ENCODE measurements around the gene TNNC1.

Gene TNNC1

GRCh38 chr3:52453496-52454249 lies at the start of gene TNNC1:
TSS of gene TNNC1 (minus strand) at chr3:52454041. CDS start at chr3:52454015, 26 bp downstream.
- DNase-seq (ENCODE audit: low read depth in 2 of 3, low spot score in 2 of 3), result no peak

GRCh38 chr3:52502808-52503350 lies 49.0 kb upstream of the TNNC1 start:
- no peak for DNase-seq (ENCODE audit: low read depth in 2 of 3, low spot score in 2 of 3)

DNA sequence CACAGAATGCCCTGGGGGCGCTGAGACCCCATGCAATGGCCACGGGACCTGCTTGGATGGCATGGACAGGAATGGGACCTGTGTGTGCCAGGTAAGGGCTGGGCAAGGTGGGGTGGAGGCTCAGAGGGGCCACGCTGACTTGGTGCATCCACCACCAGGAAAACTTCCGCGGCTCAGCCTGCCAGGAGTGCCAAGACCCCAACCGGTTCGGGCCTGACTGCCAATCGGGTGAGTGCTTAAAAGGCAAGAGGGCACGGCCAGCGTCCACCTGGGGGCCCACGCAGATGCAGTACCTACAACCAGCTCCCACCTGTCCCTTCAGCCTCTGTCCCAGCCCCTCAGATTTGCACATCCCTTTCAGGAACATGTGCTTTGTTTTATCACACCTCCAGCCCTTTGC lies 48.2 kb upstream of the TNNC1 start:
- DNase-seq (ENCODE audit: low read depth in 2 of 3, low spot score in 2 of 3), result no peak

DNA sequence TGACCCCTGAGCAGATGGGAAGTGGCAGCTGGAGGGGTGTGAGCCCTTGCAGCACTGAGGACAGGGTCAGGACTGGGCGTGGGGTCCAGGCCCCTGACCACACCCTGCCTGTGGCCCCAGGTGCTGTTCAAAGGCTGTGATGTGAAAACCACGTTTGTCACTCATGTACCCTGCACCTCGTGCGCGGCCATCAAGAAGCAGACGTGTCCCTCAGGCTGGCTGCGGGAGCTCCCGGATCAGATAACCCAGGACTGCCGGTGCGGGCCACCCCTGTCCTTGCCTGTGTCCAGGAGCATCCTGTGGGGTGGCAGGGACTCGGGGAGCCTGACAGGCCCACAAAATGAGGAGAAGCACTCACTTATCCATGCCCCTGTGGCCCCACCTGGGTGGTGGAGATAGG lies 47.2 kb upstream of the TNNC1 start:
- DNase-seq (ENCODE audit: low read depth in 2 of 3, low spot score in 2 of 3), result no peak

DNA sequence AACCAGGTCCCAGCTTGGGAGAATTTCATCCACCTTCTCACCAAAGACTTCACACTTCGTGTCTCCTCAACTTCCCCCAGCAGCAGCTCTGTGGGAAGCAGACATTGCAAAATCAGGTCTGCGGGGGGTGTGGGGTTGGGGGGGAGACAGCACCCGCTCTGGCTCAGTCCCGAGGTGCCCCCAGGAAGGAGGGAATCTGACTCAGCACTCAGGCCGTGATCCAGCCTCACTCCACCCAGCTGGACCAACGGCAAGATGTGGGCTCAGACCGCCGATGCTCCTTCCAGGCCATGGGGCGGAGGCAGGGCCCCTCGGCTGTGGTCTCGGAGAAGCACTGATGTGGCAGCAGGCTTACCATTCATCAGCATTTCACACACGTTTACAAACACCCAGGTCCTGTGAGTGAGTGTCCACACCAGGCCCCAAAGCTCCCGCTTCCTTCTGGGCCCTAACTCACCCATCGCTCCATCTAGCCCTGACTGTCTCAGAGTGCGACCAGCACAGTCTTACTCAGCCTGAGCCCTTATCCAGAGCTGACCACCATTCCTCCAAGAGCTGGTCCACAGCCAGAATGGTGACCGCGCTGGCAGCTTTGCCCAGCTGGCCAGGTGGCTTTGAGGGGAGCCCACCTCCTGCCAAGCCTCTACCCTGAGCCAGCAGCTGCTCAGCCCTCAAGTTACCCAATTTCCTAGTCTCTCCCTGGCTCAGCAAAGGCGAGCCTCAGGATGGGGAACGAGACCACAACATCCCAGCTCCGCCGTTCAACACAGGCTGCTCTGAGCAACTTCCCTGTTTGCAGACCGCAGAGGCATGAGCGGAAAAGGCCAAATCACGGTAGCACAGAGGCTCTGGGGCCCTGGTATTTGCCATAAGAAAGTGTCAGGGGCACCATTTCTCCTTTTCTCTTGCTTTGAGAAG lies 44.6 kb upstream of the TNNC1 start:
- no peak for DNase-seq (ENCODE audit: low read depth in 2 of 3, low spot score in 2 of 3)

- DNase-seq (ENCODE audit: low read depth in 2 of 3, low spot score in 2 of 3), result no peak
Measured at GRCh38 chr3:52495777-52496602, 42.1 kb upstream of the TNNC1 start.

DNA sequence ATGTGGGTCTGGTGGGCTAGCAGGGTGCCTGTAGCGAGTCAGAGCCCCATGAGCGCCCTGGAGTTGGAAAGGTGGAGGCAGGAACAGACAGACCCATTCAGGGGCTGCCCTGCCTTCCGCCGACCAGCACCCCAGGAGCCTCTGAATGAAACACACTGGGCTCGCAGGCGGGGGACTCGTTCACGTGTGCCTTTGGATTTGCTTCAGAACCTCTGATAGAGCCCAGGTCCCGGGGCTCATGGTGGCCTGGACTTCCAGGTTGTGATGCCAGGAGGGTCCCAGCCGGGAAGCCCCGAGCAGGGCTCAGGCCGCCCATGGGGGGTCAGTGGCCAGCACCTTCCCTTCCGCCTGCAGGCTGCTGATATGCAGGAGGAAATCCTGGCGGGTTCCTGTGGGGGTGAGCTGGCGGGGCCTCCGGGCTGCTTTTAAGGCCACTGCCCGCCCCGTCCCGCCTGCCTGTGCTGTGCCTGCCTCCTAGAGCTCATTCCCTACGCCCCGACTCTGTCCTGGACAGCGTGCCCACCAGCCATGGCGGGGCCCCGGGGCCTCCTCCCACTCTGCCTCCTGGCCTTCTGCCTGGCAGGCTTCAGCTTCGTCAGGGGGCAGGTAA lies 41.1 kb upstream of the TNNC1 start, which contains the start of gene STAB1:
Gene STAB1 (plus strand): TSS at position 453 of the 610 bp plus-strand sequence. CDS start 76 bp downstream, at position 529.
- no peak for DNase-seq (ENCODE audit: low read depth in 2 of 3, low spot score in 2 of 3)

DNA sequence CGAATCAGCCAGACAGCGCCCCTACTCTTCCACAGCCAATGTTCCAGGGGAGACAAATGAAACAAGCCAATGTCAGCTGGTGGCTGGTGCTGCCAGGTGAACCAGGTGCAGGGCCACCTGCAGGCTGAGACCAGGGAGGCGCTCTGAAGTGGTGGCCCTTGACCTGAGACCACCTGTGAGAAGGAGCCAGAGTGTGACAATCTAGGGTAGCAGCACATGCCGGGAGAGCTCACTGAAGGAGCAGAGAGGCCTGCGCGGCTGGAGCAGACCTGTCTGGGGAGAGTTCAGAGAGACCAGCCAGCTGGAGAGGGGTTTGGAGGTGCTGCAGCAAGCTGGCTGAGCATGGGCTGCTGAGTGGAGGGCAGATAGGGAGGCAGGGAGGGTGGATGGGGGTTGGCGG lies 40.6 kb upstream of the TNNC1 start:
- DNase-seq (ENCODE audit: low read depth in 2 of 3, low spot score in 2 of 3), result no peak

DNA sequence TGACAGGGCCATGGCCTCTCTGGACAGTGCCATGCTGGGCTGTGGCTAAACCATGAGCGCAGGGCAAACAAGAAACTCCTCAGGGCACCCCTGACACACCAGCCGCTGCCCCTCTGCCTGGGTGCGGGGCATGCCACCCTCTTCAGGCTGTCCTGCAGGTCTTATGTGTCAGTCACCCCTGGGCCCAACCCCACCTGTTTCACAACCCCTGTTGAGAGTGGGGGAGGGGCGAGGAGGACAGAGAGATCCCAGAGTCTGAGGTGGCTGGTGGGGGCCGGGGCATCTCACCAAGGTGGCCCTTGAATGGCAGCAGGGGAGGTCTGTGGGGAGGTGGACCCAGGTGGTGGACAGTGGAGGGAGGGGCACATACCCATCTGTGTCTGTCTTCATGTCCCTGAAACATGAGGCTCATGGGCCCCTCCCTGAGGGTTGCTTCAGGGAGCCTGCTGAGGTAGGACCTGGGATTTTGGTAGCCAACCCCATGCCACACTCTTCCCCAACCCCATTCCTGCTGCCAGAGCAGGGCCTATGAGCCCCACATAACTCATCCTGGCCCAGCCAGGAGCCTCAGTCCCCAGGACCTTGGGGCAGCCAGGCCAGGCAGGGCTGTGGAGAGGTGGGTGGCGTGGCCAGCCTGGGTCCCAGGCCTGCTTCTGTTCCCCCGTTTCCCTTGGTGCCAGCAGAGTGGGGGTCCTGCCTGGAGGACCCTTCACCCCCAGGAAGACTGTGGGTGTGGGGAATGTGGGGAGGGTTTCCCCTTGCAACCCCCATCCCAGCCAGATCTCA lies 39.6 kb upstream of the TNNC1 start:
- DNase-seq (ENCODE audit: low read depth in 2 of 3, low spot score in 2 of 3), result no peak

DNA sequence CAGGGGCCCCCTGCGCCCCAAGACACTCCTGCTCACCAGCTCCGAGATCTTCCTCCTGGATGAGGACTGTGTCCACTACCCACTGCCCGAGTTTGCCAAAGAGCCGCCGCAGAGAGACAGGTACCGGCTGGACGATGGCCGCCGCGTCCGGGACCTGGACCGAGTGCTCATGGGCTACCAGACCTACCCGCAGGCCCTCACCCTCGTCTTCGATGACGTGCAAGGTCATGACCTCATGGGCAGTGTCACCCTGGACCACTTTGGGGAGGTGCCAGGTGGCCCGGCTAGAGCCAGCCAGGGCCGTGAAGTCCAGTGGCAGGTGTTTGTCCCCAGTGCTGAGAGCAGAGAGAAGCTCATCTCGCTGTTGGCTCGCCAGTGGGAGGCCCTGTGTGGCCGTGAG lies 38.2 kb upstream of the TNNC1 start:
- DNase-seq (ENCODE audit: low read depth in 2 of 3, low spot score in 2 of 3), result no peak

- DNase-seq (ENCODE audit: low read depth in 2 of 3, low spot score in 2 of 3), result no peak
Measured at GRCh38 chr3:52490939-52491526, 37.2 kb upstream of the TNNC1 start.

GRCh38 chr3:52490035-52490938 lies 36.4 kb upstream of the TNNC1 start:
- DNase-seq (ENCODE audit: low read depth in 2 of 3, low spot score in 2 of 3), result no peak

GRCh38 chr3:52489453-52489852 lies 35.6 kb upstream of the TNNC1 start:
- DNase-seq (ENCODE audit: low read depth in 2 of 3, low spot score in 2 of 3), result no peak

GRCh38 chr3:52488746-52489145 lies 34.9 kb upstream of the TNNC1 start:
- no peak for DNase-seq (ENCODE audit: low read depth in 2 of 3, low spot score in 2 of 3)

- no peak for DNase-seq (ENCODE audit: low read depth in 2 of 3, low spot score in 2 of 3)
Measured at GRCh38 chr3:52487788-52488691, 34.2 kb upstream of the TNNC1 start.

GRCh38 chr3:52487050-52487787 lies 33.4 kb upstream of the TNNC1 start:
- DNase-seq (ENCODE audit: low read depth in 2 of 3, low spot score in 2 of 3), result no peak

All from activated CD8-positive, alpha-beta memory T cell treated with anti-CD3 and anti-CD28 coated beads for 48 hours (primary cell).